Measurements from ENCODE around the gene UBE2R2. TPM values are rescaled to one million over a fixed set of nuclear protein-coding genes. Genes with fewer than 3 reads are reported as not detected.

The UBE2R2 gene
- total and polyA plus RNA-seq, 10 donors: 15.2 to 48.5 (median 39.9) TPM

DNA sequence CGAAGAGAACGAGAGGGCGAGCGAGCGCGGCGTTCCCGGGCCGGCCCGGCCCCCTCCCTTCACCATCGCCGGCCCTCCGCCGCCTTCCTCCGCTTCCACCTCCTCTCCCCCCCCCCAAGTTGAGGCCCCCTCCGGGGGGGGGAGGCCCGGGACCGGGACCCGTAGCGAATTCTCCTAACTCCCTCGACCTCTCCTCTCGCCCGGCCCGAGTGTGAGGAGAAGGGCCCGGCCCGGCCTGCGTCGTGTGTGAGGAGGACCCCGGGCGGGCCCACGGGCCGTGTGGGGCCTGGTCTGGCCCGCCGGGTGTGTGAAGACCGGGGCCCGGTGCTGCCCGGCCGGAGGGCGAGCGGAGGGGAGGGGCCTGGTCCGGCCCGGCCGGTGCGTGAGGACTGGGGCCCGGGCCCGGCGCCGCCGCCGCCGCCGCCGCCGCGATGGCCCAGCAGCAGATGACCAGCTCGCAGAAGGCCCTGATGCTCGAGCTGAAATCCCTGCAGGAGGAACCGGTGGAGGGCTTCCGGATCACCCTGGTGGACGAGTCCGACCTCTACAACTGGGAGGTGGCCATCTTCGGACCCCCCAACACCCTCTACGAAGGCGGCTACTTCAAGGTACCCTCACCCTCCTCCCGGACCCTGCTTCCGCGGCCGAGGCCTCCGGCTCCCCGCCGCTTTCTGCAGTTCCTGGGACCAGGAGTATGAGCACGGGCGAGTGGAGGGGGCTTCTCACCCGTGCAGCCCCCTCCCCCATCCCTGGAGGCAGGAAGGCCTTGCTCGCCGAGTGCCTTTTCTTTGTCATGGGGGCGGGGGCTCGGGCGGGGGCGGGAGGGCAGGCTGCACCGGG lies 587 bp downstream of the UBE2R2 start:
- Histone ChIP-seq H3K27ac (peak overlapping the region; percentile 98 to 100 (median 99)), H3K4me3 (peak overlapping the region; percentile 64 to 92 (median 76)), H3K9me3 (no peaks in the 10 kb centered on the region), H3K36me3 (no peaks in the 10 kb centered on the region), H3K27me3 (replicated peaks in 1 of 7) (no peaks in the 10 kb centered on the region), H3K4me1 (peaks cover 40 to 80% (median 70%) of the 10 kb centered on the region in 6 donors)
- intact Hi-C loops (cut with DNase I; ENCODE audit: low total_unique reads): no loop called here
- peak; percentile 90 for DNase-seq
- 0 to 1% (median 1%) methylated on average over 14 to 78 of the region's 81 CpGs for WGBS, 5 donors
- TF ChIP-seq, protein P1, sequence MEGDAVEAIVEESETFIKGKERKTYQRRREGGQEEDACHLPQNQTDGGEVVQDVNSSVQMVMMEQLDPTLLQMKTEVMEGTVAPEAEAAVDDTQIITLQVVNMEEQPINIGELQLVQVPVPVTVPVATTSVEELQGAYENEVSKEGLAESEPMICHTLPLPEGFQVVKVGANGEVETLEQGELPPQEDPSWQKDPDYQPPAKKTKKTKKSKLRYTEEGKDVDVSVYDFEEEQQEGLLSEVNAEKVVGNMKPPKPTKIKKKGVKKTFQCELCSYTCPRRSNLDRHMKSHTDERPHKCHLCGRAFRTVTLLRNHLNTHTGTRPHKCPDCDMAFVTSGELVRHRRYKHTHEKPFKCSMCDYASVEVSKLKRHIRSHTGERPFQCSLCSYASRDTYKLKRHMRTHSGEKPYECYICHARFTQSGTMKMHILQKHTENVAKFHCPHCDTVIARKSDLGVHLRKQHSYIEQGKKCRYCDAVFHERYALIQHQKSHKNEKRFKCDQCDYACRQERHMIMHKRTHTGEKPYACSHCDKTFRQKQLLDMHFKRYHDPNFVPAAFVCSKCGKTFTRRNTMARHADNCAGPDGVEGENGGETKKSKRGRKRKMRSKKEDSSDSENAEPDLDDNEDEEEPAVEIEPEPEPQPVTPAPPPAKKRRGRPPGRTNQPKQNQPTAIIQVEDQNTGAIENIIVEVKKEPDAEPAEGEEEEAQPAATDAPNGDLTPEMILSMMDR (IDR thresholded peaks at IDR 0.05 in 8 of 11, conservative IDR thresholded peaks at IDR 0.05 in 3 of 11): peak in 7 of 11 experiments; percentile 7 to 50 (median 20)
- TF ChIP-seq POLR2A (IDR thresholded peaks at IDR 0.05) (no peak), POLR2AphosphoS5 (IDR thresholded peaks at IDR 0.05) (peak; percentile 22 to 76 (median 48))

DNA sequence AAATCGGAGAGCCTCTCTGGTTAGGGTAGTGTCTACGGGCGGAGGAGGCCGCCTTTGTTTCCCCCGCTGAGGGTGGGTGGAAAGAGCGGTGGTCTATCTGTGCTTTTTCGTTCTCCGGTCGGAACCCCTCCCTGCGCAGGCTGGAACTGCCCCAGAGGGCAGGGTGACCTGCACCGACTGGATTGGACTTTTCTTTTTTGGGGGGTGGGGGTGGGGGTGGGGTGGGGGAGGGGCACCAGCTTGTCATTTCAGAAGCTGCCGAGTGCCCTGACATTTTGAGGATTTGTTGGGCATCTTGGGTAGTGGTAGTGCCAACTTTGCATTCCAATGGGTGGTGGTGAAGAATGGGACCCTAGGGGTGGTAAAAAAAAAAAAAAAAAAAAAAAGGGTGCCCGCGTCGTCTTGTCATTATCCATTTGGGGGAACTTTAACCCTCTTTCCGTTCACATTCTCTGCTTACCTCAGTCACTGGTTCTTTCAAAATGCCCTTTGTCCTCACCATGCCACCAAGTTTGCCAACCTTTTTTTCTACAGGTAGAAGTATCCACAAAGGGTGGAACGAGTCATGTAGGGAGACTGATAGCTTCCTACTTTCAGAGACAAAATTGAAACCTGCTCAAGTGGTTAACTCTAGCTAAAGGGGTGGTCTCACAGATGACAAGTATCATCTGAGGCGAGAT lies 1.3 kb downstream of the UBE2R2 start:
- peaks cover 39 to 85% (median 75%) of the 10 kb centered on the region in 6 donors for H3K4me1 ChIP-seq
- H3K36me3 ChIP-seq: no peaks in the 10 kb centered on the region
- intact Hi-C loops (cut with DNase I; ENCODE audit: low total_unique reads): no loop called here
- TF ChIP-seq, protein P1 (IDR thresholded peaks at IDR 0.05 in 8 of 11, conservative IDR thresholded peaks at IDR 0.05 in 3 of 11): no peak
- TF ChIP-seq POLR2A (IDR thresholded peaks at IDR 0.05) (no peak), POLR2AphosphoS5 (IDR thresholded peaks at IDR 0.05) (no peak)
- H3K27me3 ChIP-seq (replicated peaks in 1 of 7): no peaks in the 10 kb centered on the region
- H3K9me3 ChIP-seq: no peaks in the 10 kb centered on the region
- DNase-seq: no peak
- peak overlapping the region; percentile 64 to 92 (median 76) for H3K4me3 ChIP-seq
- H3K27ac ChIP-seq: peak overlapping the region; percentile 98 to 100 (median 99)
- 0 to 1% (median 0%) methylated on average over 13 to 18 of the region's 18 CpGs for whole genome bisulfite sequencing, 5 donors

DNA sequence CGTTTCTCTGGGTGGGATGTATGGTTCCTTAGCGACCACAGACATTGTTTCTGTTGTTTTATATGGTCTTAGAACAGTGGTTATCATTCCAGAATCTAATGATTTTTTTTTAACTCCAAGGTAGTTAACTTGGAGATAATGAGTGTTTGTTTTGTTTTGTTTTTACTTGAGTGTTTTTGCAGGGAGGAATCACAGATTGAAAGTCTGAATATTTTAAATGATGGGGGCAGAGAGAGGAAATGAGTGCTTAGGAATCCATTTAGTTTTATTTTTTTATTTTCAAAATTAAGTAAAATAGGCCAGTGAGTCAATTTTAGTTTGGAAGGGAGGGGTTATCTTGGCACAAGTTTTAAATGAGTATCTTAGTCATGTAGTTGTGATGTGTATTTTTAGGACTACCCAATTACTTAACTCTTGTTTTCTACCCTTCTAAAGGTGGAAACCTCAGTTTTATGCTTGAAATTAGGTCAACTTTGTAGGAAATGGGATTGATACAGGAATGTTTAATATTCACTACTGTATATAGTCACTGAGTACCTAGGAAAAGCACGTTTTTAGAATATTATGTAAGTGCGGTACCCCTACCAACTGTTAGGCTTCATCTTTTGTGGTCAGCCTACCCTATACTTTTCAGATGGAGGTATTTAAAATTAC lies 2.0 kb downstream of the UBE2R2 start:
- Histone ChIP-seq H3K27me3 (replicated peaks in 1 of 7) (no peaks in the 10 kb centered on the region), H3K36me3 (peaks cover 0 to 6% (median 0%) of the 10 kb centered on the region in 6 donors), H3K4me1 (peaks cover 33 to 85% (median 74%) of the 10 kb centered on the region in 6 donors), H3K27ac (peak overlapping the region in 7 of 8 donors; percentile 98 to 100 (median 99)), H3K9me3 (no peaks in the 10 kb centered on the region), H3K4me3 (peak overlapping the region; percentile 64 to 92 (median 76))
- WGBS, 5 donors: 18 to 23% (median 19%) methylated on average over 4 of the region's 4 CpGs
- no peak for TF ChIP-seq POLR2AphosphoS5 (IDR thresholded peaks at IDR 0.05)
- no peak for TF ChIP-seq POLR2A (IDR thresholded peaks at IDR 0.05)
- TF ChIP-seq, protein P1 (IDR thresholded peaks at IDR 0.05 in 8 of 11, conservative IDR thresholded peaks at IDR 0.05 in 3 of 11): no peak
- DNase-seq: no peak
- intact Hi-C loops (cut with DNase I; ENCODE audit: low total_unique reads): no loop called here
